GM18499 (cell line): ENCODE results near the gene HMGXB3.

Experiments
- ATAC-seq: cut with Tn5 transposase; IDR thresholded peaks from one replicate; pipeline ENCODE4 v1.9.1; 2021; ENCODE audit warnings: moderate number of reproducible peaks; ENCODE audit not compliant: insufficient read depth, unreplicated experiment

Gene HMGXB3

GRCh38 chr5:150066436-150066835, 65.9 kb downstream of the HMGXB3 start:
- ATAC-seq = no peak

DNA sequence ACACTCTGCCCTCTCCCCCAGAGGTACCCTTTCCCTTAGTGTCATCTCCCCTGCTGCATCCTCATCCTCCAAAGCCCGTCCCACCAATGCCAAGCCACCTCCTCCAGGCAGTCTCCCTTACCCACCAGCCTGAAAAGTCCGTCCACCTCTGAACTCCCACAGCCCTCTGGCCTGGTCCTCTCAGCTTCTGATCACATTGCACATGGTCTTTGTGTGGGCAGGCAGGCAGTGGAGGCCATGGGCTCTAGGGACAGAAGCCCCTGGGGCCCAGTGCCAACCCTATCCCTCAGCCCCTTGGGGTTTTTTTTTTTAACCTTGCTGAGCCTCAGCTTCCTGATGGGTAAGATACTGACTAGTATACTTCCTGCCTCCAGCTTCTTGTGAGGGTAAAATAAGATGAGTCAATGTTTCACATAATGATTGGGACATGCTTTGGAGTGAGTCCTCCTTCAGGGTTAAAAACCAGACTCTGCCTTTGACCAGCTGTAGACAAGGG, 66.4 kb downstream of the HMGXB3 start:
- peak; percentile 67 for ATAC-seq

- ATAC-seq = no peak
Observed at GRCh38 chr5:150067405-150067960, 66.9 kb downstream of the HMGXB3 start.

DNA sequence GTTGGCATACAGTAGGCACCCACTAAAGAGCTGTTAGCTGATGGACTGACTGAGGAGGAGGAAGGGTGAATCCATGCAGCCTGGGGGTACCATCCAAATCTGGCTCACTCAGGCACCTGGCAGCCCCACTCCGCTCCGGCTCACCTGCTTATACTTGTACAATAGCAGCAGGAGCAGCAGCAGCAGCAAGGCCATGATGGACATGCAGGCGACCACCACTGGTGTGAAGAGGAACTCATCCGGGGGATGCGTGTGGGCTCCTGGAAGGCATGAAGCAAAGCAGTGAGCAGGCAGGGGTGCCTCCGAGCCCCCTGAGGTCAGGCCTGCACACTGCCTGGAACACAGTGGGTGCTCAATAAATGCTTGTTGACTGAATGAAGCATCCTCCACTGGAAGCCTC, 67.5 kb downstream of the HMGXB3 start:
- no peak for ATAC-seq

GRCh38 chr5:150068472-150068871, 67.9 kb downstream of the HMGXB3 start:
- no peak for ATAC-seq

- ATAC-seq = no peak
Observed at GRCh38 chr5:150068961-150069645, 68.6 kb downstream of the HMGXB3 start.

DNA sequence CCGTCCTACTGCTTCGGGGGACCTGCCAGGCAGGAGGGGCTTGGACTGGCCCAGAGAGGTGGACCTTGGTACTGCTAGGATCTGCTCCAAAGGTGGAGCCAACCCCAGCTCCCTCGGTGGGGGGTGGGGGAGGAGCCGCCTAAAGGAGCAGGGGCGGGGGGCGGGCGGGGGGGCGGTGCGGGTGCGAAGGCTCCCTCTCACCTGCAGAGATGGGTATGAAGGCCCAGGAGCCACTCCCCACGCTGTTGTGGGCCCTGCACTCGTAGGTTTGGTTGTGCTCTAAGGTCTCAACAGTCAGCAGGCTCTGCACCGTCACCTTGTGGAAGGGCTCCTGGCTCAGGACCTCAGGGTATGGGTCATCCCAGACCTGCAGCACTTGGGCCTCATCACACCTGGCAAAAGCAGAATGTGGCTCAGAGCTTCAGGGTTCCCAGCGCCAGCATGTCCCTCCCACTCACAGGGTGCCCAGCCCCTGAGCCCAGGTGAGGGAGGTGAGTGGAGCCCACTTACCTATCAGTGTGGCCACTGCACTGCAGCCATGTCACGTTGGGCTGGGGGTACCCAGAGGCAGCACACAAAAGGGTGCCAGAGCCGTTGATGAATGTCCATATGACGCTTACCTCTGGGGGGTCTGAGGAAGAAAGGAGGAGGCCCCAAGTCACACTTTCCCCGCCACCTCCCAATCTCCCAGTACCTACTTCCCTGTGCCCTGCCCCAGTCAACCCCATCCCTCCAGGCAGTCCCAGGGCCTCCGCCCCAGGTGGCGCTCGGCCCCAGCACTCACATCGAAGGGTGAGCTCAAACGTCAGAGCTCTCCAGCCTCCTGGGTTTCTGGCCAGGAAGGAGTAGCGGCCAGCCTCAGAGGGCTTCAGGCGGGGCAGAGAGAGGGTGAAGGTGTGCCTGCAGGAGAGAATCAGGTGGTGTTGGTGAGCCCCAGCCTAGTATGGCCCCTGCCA, 69.4 kb downstream of the HMGXB3 start:
- ATAC-seq = no peak

GRCh38 chr5:150070821-150071220, 70.3 kb downstream of the HMGXB3 start:
- no peak for ATAC-seq

DNA sequence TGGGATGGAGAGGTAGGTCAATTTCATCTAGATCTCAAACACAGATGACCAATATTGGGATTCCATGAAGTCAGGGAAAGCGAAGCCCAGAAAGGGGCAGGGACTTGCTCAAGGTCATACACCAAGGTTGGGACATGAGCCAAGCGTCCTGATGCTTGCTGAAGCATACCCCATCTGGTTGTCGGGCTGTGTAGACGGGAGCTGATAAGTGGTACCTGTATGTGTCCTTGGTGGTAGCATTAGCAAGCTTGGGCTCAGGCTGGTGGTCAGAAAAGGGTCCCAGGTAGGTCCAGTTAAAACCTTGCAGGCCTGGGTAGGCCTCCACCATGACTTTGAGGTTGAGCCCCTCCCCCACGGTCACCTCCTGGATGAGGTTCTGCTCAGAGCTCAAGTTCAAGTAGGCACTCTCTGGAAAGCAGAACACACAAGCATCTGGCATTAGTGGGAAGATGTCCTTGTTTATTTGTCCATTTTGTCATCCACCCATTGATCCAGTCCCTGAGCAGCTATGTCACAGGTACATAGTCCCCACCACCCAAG, 72.6 kb downstream of the HMGXB3 start:
- ATAC-seq = no peak

DNA sequence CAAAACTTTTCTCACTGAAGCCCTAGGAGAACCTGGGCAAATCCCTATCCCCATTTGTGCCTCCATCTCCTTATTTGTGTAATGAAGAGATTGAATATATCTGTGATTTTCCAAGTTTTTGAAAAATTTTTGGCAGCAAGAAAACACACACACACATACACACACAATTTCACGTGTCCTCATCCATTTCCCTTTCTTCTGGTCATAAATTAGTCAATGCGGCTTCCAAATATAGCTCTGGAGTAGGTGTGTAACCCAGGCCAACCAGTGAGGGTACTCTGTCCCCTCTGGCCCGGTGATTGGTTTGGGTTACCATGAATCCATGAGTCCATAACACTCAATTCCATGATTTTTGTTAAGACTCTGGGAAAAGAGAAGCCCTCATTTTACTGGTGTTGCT, 73.1 kb downstream of the HMGXB3 start:
- ATAC-seq = no peak

DNA sequence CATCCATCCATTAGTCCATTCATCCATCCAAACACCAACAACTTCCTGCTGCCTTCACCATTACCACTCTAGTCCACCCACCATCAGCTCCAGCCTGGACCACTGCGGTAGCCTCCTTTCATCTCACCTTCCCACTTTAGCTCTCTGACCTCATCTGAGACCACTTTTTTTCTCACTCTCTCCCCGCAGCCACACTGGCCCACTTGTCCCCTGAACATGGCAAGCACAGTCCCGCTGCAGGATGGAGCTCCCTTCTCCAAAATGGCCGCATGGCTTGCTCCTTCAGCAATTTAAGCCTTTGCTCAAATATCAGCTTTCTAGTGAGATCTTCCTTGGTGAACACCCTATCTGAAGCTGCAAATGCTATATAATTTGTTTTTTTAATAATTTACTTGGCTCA, 74.7 kb downstream of the HMGXB3 start:
- ATAC-seq = no peak

DNA sequence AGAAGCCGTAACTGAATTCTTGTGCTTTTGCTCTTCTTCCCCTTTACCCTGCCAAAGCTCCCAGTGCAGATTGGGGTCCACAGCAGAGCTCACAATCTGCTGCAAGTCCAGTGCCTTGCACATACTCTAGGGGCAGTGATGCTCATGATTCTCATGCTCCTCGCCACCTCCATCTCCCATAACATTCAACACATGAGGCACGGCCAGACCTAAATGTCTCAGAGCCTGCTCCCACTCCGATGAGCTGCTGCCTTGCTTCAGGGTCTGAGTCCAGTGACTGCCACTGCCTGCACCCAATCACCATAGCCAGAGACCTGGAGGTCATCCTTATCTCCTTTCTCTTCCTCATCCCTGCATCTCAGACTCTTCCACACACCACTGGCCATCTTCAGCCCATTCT, 75.3 kb downstream of the HMGXB3 start:
- ATAC-seq = no peak

DNA sequence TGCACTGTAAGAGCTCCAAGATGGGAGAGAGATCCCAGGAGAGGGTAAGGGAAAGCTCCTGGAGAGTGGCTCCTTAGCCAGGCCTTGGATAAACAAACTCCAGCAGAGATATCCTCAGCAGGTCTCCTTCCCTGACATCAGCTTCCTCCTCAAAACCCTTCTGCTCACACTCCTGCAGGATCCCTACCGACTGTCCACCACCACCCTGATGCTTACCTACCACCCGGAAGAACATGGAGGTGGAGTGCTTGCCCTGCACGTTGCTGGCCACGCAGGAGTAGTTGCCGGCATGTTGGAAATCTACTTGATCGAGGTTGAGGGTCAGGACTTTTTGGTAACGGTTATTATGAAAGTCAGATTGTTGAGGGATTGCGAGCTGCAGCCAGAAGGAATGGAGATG, 76.5 kb downstream of the HMGXB3 start:
- no peak for ATAC-seq

GRCh38 chr5:150077996-150078801, 77.7 kb downstream of the HMGXB3 start:
- no peak for ATAC-seq

DNA sequence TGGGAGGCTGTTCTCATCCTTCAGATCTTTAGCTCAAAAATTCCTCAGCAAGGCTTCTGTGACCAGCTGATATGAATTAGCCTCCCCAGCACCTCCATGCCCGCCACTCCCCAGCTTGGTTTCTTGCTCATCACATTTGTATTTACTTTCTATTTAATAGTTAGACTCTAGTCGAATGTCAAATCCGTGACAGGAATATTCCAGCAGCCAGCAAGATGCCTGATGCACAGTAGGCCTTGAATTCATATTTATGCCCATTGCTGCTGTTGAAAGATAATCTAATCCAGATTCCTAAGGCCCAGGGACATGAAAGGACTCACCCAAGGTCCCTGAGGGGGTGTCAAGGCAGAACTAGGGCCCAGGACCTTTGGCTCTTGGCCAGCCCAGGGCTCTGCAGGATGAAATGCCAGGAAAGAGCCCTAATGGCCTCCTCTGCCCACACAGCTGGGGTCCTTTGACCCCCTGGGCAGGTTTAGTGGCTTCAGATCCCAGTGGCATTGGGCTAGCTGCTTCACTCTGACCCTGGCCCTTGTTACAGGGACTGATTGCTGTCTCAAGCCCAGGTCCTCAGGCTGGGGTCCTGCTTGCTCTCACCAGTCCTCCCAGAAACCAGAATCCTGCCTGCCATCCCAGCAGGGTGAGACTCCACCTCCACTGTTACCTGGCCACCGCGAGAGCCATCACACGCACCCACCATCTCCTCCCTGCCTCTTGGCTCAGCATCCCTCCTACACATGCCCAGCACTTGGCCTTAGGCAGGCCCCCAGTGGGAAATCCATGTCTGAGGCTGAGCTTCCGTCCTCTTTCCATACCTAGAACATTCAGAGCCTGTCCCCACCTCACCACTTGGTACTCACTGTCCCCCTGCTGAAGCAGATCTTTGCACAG, 78.5 kb downstream of the HMGXB3 start:
- ATAC-seq = no peak

DNA sequence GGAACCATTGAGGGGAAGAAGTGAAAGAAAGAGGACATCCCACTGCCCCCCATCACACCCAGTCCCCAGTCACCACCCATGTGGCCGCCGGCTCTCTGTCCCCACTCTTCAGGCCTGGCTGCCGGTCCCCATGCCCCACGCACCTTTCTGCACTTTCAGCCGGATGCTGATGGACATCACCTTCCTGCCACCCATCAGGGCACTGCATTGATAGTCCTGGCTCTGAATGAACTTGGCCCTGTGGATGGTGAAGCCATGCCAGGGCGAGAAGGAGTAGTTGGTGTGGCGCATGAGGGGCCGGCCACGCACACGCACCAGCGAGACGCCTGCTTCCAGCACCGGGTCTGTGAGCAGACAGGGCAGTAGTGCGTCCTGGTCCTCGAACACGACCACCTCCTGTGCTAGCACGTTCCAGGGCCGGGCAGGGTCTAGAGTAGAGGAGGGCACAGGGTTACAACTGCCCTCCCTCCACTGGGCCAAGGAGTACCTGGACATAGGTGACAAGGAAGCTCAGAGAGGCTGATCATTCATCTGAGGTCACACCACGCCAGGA, 79.4 kb downstream of the HMGXB3 start:
- no peak for ATAC-seq

GRCh38 chr5:150080696-150081435, 80.3 kb downstream of the HMGXB3 start:
- no peak for ATAC-seq
